Vagina (tissue), 2 donors: ENCODE data around the gene CREBBP.

Experiments
- POLR2A ChIP-seq, 2 donors: fragments of 450-650 bp; IDR thresholded peaks; one replicate each; pipeline ENCODE4 v1.6.1; 2017; ENCODE audit warnings: antibody characterized with exemption in 2 of 2, mild to moderate bottlenecking in 2 of 2, moderate library complexity in 2 of 2
- POLR2AphosphoS5 ChIP-seq, 2 donors: sonication (generic); formaldehyde crosslinking; IDR thresholded peaks; one replicate each; pipeline ENCODE4 v1.9.0; 2017; ENCODE audit warnings: antibody characterized with exemption in 2 of 2, mild to moderate bottlenecking in 2 of 2, low read depth in 1 of 2; ENCODE audit not compliant: insufficient read depth in 1 of 2
- TF ChIP-seq, protein P1 (sequence below), 3 experiments: fragments of 450-650 bp in 2 of 3; fragments of 200-600 bp in 1 of 3; sonication (generic) in 1 of 3; IDR thresholded peaks; one replicate each; pipeline ENCODE4 v1.5.1; 2017 to 2019; ENCODE audit warnings: antibody characterized with exemption in 3 of 3, mild to moderate bottlenecking in 2 of 3, moderate library complexity in 2 of 3

DNA sequence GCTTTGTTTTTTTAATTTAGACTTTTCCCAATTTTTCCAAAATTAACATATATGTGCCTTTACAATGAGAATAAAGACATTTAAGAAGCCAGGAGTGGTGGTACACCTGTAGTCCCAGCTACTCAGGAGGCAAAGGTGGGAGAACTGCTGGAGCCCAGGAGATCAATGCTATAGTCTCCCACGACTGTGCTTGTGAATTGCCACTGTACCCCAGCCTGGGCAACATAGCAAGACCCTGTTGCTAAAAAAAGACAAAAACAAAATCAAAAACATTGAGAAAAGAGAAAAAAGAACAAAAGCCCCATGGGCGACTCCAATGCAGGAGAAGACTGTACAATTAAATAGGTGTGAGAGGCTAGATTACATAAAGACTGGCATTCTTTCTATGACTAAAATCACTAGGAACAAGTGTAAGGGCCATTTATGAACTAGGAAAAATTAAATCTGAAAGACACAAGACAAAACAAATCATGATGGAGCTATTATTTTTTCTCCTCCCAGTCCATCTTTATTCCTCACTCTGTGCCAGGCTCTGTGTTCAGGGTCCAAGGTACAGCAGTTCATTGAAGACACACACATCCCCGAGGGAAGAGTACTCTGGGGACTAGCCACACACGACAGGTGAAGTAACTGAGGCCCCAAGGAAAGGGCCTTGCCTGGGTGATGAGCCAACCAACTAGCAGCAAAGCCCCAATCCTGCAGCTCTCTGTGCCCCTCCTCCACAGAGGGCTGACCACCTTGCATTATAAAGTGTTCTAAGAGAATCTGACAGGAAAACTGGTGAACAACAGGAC lies 79.8 kb downstream of the CREBBP start:
- TF ChIP-seq POLR2AphosphoS5 (IDR thresholded peaks at IDR 0.05; ENCODE audit: insufficient read depth in 1 of 2, low read depth in 1 of 2) (no peak), POLR2A (IDR thresholded peaks at IDR 0.05) (no peak)
- TF ChIP-seq, protein P1, sequence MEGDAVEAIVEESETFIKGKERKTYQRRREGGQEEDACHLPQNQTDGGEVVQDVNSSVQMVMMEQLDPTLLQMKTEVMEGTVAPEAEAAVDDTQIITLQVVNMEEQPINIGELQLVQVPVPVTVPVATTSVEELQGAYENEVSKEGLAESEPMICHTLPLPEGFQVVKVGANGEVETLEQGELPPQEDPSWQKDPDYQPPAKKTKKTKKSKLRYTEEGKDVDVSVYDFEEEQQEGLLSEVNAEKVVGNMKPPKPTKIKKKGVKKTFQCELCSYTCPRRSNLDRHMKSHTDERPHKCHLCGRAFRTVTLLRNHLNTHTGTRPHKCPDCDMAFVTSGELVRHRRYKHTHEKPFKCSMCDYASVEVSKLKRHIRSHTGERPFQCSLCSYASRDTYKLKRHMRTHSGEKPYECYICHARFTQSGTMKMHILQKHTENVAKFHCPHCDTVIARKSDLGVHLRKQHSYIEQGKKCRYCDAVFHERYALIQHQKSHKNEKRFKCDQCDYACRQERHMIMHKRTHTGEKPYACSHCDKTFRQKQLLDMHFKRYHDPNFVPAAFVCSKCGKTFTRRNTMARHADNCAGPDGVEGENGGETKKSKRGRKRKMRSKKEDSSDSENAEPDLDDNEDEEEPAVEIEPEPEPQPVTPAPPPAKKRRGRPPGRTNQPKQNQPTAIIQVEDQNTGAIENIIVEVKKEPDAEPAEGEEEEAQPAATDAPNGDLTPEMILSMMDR (IDR thresholded peaks at IDR 0.05): no peak
